Caco-2 (cell line): Measurements from ENCODE around the gene NUMBL. TPM values are rescaled to one million over a fixed set of nuclear protein-coding genes. Genes with fewer than 3 reads are reported as not detected.

ENCODE experiments used
- BruUV-seq: library from RNA; stranded (reverse); fragments of 400-500 nt; replicated peaks from 2 replicates; lab custom pipeline; 2021; lab: Mats Ljungman, UMichigan
- CTCF ChIA-PET: fragments of 300-600 bp; sonication (Branson Sonifier 250); formaldehyde crosslinking; loops from one replicate; lab custom pipeline; 2022; ENCODE audit warnings: antibody characterized with exemption; lab: Charles Lee
- POLR2A ChIA-PET: fragments of 300-600 bp; sonication (Branson Sonifier 250); formaldehyde crosslinking; loops from one replicate; lab custom pipeline; 2022; ENCODE audit warnings: antibody characterized with exemption; lab: Charles Lee
- DNase-seq, 2 experiments: peaks; one replicate each; pipeline versions ENCODE4 v3.0.0 to v3.0.0-alpha.2; 2020 to 2022
- H3K27me3 ChIP-seq: replicated peaks from 2 replicates; pipeline ENCODE4 v1.6.0; 2011; ENCODE audit warnings: low read length; ENCODE audit not compliant: control insufficient read depth, insufficient read depth
- H3K36me3 ChIP-seq: 2 replicates; pipeline ENCODE4 v1.5.1; 2011; ENCODE audit warnings: low read length; ENCODE audit not compliant: control insufficient read depth, insufficient read depth
- H3K4me1 ChIP-seq: fragments of 250-450 bp; sonication (Bioruptor Pico); 2 replicates; pipeline ENCODE4 v1.5.1; 2020; ENCODE audit warnings: mild to moderate bottlenecking
- H3K4me3 ChIP-seq: 2 replicates; pipeline ENCODE4 v1.5.1; 2011; ENCODE audit warnings: low read depth, mild to moderate bottlenecking, control low read depth, low read length
- H3K9me3 ChIP-seq: fragments of 250-450 bp; sonication (Bioruptor Pico); 2 replicates; pipeline ENCODE4 v1.5.1; 2020; ENCODE audit warnings: mild to moderate bottlenecking, moderate library complexity
- H3K27ac Mint-ChIP-seq: one replicate; pipeline ENCODE4 v1.8.0; 2022; ENCODE audit warnings: mixed read lengths; ENCODE audit not compliant: unreplicated experiment
- H3K27me3 Mint-ChIP-seq: one replicate; pipeline ENCODE4 v1.8.0; 2022; ENCODE audit warnings: mixed read lengths; ENCODE audit not compliant: insufficient read depth, unreplicated experiment
- H3K36me3 Mint-ChIP-seq: one replicate; pipeline ENCODE4 v1.8.0; 2022; ENCODE audit warnings: mild to moderate bottlenecking, mixed read lengths; ENCODE audit not compliant: insufficient read depth, unreplicated experiment
- H3K4me1 Mint-ChIP-seq: one replicate; pipeline ENCODE4 v1.8.0; 2022; ENCODE audit warnings: low read depth, mixed read lengths; ENCODE audit not compliant: unreplicated experiment
- H3K4me3 Mint-ChIP-seq: one replicate; pipeline ENCODE4 v1.8.0; 2022; ENCODE audit warnings: mild to moderate bottlenecking, moderate library complexity, mixed read lengths; ENCODE audit not compliant: unreplicated experiment
- H3K9me3 Mint-ChIP-seq: one replicate; pipeline ENCODE4 v1.8.0; 2022; ENCODE audit warnings: mixed read lengths; ENCODE audit not compliant: unreplicated experiment
- intact Hi-C: fragments of 100-400 bp; cut with micrococcal nuclease; formaldehyde crosslinking; loops from one replicate; pipeline ENCODE4 v1.10.0; 2022; ENCODE audit not compliant: unreplicated experiment
- total RNA-seq: library from RNA; stranded (reverse); gene quantifications from 2 replicates; pipeline ENCODE4 v1.2.3, GENCODE V29; 2022
- TF ChIP-seq, protein P1 (sequence below), 2 experiments: fragments of 200-600 bp in 1 of 2; IDR thresholded peaks; 1 replicate in 1 of 2; 2 replicates in 1 of 2; pipeline versions ENCODE4 v1.5.1 to v1.8.0; 2011 to 2022; ENCODE audit warnings: antibody characterized with exemption in 1 of 2, control low read depth in 1 of 2, inconsistent platforms in 1 of 2, low read depth in 1 of 2, low read length in 1 of 2, mild to moderate bottlenecking in 1 of 2, moderate library complexity in 1 of 2; ENCODE audit not compliant: insufficient read depth in 1 of 2, severe bottlenecking in 1 of 2, unreplicated experiment in 1 of 2

NUMBL gene
- total RNA-seq, 1 experiment from 2014 or later, result 22.0 TPM

DNA sequence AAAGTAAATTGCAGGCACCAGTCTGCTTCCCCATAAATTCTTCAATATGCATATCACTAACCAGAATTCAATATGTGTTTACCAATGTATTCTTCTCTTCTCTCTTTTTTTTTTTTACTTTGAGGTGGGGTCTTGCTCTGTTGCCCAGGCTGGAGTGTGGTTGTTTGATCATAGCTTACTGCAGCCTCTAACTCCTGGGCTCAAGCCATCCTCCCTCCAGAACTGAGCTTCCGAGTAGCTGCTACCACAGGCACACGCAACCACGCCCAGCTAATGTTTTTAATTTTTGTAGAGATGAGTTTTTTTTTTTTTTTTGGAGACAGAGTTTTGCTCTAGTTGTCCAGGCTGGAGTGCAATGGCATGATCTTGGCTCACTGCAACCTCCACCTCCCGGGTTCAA lies 72.5 kb downstream of the NUMBL start:
- H3K4me1 ChIP-seq, result peaks cover 4% of the 10 kb centered on the region; the same call in 1 of the 2 replicates
- Mint-ChIP-seq H3K9me3 (no peaks in the 10 kb centered on the region), H3K27ac (no peak overlapping the region), H3K4me3 (no peak overlapping the region), H3K4me1 (peaks cover 14% of the 10 kb centered on the region), H3K27me3 (no peaks in the 10 kb centered on the region), H3K36me3 (peaks cover 16% of the 10 kb centered on the region)
- BruUV-seq, result no TSS peak
- H3K9me3 ChIP-seq, result no peaks in the 10 kb centered on the region
- TF ChIP-seq, protein P1, sequence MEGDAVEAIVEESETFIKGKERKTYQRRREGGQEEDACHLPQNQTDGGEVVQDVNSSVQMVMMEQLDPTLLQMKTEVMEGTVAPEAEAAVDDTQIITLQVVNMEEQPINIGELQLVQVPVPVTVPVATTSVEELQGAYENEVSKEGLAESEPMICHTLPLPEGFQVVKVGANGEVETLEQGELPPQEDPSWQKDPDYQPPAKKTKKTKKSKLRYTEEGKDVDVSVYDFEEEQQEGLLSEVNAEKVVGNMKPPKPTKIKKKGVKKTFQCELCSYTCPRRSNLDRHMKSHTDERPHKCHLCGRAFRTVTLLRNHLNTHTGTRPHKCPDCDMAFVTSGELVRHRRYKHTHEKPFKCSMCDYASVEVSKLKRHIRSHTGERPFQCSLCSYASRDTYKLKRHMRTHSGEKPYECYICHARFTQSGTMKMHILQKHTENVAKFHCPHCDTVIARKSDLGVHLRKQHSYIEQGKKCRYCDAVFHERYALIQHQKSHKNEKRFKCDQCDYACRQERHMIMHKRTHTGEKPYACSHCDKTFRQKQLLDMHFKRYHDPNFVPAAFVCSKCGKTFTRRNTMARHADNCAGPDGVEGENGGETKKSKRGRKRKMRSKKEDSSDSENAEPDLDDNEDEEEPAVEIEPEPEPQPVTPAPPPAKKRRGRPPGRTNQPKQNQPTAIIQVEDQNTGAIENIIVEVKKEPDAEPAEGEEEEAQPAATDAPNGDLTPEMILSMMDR (IDR thresholded peaks at IDR 0.05; ENCODE audit: insufficient read depth in 1 of 2, low read depth in 1 of 2, low read length in 1 of 2, severe bottlenecking in 1 of 2, unreplicated experiment in 1 of 2), result no peak
- CTCF ChIA-PET, result no interaction called here
- no peak for DNase-seq
- POLR2A ChIA-PET, result no interaction called here
- no peaks in the 10 kb centered on the region for H3K36me3 ChIP-seq
- intact Hi-C loops, result no loop called here
- H3K4me3 ChIP-seq, result no peak overlapping the region
- H3K27me3 ChIP-seq, result no peaks in the 10 kb centered on the region

DNA sequence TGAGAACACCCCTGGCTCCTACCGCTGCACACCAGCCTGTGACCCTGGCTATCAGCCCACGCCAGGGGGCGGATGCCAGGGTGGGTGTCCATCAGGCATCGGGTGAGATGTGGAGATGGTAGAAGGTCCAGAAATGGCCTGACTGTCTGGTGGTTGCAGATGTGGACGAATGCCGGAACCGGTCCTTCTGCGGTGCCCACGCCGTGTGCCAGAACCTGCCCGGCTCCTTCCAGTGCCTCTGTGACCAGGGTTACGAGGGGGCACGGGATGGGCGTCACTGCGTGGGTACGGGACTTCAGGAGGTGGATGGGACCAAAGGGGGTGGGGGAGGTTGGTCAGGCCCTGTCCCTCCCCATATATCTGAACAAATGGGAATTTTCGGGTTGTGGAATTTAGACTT lies 73.5 kb downstream of the NUMBL start:
- Histone ChIP-seq H3K36me3 (no peaks in the 10 kb centered on the region), H3K27me3 (no peaks in the 10 kb centered on the region), H3K4me1 (peaks cover 4% of the 10 kb centered on the region; the same call in 1 of the 2 replicates), H3K9me3 (no peaks in the 10 kb centered on the region), H3K4me3 (no peak overlapping the region)
- peaks cover 14% of the 10 kb centered on the region for H3K4me1 Mint-ChIP-seq
- peaks cover 25% of the 10 kb centered on the region for H3K36me3 Mint-ChIP-seq
- DNase-seq, result no peak
- ChIA-PET CTCF (interaction anchor here (0.7 to 1.6 kb wide), 2 partner anchors 13 to 734 kb away, joined by 4 to 7 read pairs; no protein-coding TSS in a partner anchor), POLR2A (no interaction called here)
- no TSS peak for BruUV-seq
- H3K9me3 Mint-ChIP-seq, result no peaks in the 10 kb centered on the region
- no peak overlapping the region for H3K27ac Mint-ChIP-seq
- intact Hi-C loops, result no loop called here
- H3K4me3 Mint-ChIP-seq, result no peak overlapping the region
- TF ChIP-seq, protein P1 (IDR thresholded peaks at IDR 0.05; ENCODE audit: insufficient read depth in 1 of 2, low read depth in 1 of 2, low read length in 1 of 2, severe bottlenecking in 1 of 2, unreplicated experiment in 1 of 2), result no peak
- no peaks in the 10 kb centered on the region for H3K27me3 Mint-ChIP-seq

DNA sequence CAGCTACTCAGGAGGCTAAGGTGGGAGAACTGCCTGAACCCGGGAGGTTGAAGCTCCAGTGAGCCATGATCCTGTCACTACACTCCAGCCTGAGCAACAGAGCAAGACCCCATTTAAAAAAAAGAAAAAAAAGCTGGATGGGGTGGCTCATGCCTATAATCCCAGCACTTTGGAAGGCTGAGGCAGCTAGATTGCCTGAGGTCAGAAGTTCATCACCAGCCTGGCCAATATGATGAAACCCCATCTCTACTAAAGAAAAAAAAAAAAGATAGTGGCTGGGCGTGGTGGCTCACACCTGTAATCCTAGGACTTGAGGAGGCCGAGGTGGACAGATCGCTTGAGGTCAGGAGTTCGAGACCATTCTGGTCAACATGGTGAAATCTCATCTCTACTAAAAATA lies 74.3 kb downstream of the NUMBL start:
- Mint-ChIP-seq H3K4me1 (peaks cover 14% of the 10 kb centered on the region), H3K4me3 (no peak overlapping the region), H3K27ac (no peak overlapping the region), H3K36me3 (peaks cover 25% of the 10 kb centered on the region), H3K9me3 (no peaks in the 10 kb centered on the region), H3K27me3 (no peaks in the 10 kb centered on the region)
- intact Hi-C loops, result no loop called here
- POLR2A ChIA-PET, result no interaction called here
- Histone ChIP-seq H3K27me3 (no peaks in the 10 kb centered on the region), H3K4me1 (peaks cover 4% of the 10 kb centered on the region; the same call in 1 of the 2 replicates), H3K4me3 (no peak overlapping the region), H3K9me3 (no peaks in the 10 kb centered on the region), H3K36me3 (no peaks in the 10 kb centered on the region)
- TF ChIP-seq, protein P1 (IDR thresholded peaks at IDR 0.05; ENCODE audit: insufficient read depth in 1 of 2, low read depth in 1 of 2, low read length in 1 of 2, severe bottlenecking in 1 of 2, unreplicated experiment in 1 of 2), result no peak
- CTCF ChIA-PET, result interaction anchor here (1.6 kb wide), 1 partner anchor 12 kb away, joined by 7 read pairs; no protein-coding TSS in a partner anchor
- DNase-seq, result no peak
- BruUV-seq, result no TSS peak

Other genes with a start within 250 kb of the NUMBL start
- gene SERTAD3, start 246.3 kb downstream of the NUMBL start, total RNA-seq, result 45.2 and 52.2 TPM in 2 replicates
- gene BLVRB, start 224.9 kb downstream of the NUMBL start, total RNA-seq, result 75.2 and 101 TPM in 2 replicates
- 0.82 and 0.97 TPM in 2 replicates for gene SPTBN4, start 223.7 kb downstream of the NUMBL start, total RNA-seq
- gene SHKBP1, start 113.8 kb downstream of the NUMBL start, total RNA-seq, result 81.6 and 82.6 TPM in 2 replicates
- 25.5 and 30.8 TPM in 2 replicates for gene LTBP4, start 89.3 kb downstream of the NUMBL start, total RNA-seq
- 30.9 and 35.7 TPM in 2 replicates for gene COQ8B, start 26.2 kb upstream of the NUMBL start, total RNA-seq
- 28.5 and 31.2 TPM in 2 replicates for gene ITPKC, start 26.5 kb upstream of the NUMBL start, total RNA-seq
- gene ACTMAP, start 59.8 kb upstream of the NUMBL start, total RNA-seq, result 28.0 and 29.2 TPM in 2 replicates
- 133 and 134 TPM in 2 replicates for gene SNRPA, start 60.6 kb upstream of the NUMBL start, total RNA-seq
- 1.1 and 1.3 TPM in 2 replicates for gene MIA, start 84.9 kb upstream of the NUMBL start, total RNA-seq
- 19.9 and 21.5 TPM in 2 replicates for gene RAB4B, start 87.6 kb upstream of the NUMBL start, total RNA-seq
- gene EGLN2, start 108.5 kb upstream of the NUMBL start, total RNA-seq, result 135 and 144 TPM in 2 replicates
- gene CYP2A6, start 159.8 kb upstream of the NUMBL start, total RNA-seq, result not detected in 2 replicates
- not detected in 2 replicates for gene CYP2A7, start 191.6 kb upstream of the NUMBL start, total RNA-seq